Measurements from ENCODE around the gene DHRS3.

The DHRS3 gene

DNA sequence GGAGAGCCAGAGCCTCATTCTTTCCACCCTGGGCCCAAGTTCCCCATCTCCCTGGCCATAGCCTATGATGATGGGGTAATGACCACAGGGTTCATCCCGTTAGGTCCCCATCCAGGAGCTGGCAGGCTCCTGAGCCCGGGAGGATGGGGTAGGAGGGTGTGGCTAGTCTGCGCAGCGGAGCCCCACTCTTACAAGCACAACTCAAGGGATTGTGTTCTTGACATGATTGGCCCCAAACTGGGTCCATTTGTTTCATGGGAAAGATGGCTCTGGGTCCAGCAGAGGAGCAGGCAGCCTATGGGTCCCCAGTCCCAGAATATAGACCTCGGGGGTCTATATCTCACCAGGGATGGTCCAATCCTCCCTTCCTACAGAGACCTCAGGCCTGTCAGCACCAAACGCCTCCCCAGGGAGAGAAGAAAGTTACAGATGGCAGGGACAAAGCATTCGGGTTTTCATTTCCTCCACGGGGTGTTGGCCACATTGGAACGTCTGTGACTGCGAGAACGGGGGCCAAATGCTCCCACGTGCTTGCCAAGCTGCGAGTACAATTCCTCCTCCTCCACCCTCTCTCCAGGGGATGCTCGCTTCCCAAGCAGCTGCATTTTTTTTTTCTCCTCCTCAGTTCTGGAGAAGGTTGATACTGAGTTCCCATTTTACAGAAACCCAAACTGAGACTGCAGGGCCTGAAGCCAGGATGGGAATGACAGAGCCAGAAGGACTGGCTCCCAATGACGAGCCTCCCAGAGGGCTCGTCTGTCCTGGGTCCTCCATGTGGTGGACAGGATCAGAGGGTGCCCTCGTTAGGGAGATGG, 71.0 kb downstream of the DHRS3 start:
- TF ChIP-seq, protein P1, sequence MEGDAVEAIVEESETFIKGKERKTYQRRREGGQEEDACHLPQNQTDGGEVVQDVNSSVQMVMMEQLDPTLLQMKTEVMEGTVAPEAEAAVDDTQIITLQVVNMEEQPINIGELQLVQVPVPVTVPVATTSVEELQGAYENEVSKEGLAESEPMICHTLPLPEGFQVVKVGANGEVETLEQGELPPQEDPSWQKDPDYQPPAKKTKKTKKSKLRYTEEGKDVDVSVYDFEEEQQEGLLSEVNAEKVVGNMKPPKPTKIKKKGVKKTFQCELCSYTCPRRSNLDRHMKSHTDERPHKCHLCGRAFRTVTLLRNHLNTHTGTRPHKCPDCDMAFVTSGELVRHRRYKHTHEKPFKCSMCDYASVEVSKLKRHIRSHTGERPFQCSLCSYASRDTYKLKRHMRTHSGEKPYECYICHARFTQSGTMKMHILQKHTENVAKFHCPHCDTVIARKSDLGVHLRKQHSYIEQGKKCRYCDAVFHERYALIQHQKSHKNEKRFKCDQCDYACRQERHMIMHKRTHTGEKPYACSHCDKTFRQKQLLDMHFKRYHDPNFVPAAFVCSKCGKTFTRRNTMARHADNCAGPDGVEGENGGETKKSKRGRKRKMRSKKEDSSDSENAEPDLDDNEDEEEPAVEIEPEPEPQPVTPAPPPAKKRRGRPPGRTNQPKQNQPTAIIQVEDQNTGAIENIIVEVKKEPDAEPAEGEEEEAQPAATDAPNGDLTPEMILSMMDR (IDR thresholded peaks at IDR 0.05; ENCODE audit: control insufficient read depth, insufficient read depth, low read depth, low read length, missing control alignments): no peak
- no peak for DNase-seq (ENCODE audit: low read depth)
- H3K4me3 ChIP-seq (ENCODE audit: control insufficient read depth, low read depth, low read length): no peak overlapping the region

DNA sequence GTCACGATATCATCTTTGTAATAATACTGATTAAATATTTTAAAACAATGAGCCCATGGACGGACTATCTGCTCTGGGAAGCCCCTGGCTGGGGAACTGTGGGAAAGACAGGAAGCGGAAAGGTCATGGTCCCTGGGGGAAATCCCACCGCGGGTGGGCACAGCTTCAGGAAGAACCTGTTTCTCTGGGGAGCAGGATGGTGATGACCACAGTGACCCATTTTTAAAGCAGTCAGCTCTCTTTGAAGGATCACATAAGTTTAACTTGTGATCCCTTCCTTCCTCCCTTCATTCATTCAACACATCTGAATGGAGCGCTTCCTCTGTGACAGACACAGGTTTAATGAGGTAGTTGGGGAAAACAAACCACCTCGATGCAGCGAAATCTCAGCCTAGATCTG, 73.0 kb downstream of the DHRS3 start:
- no peak overlapping the region for H3K4me3 ChIP-seq (ENCODE audit: control insufficient read depth, low read depth, low read length)
- TF ChIP-seq, protein P1 (IDR thresholded peaks at IDR 0.05; ENCODE audit: control insufficient read depth, insufficient read depth, low read depth, low read length, missing control alignments): no peak
- no peak for DNase-seq (ENCODE audit: low read depth)

- TF ChIP-seq, protein P1 (IDR thresholded peaks at IDR 0.05; ENCODE audit: control insufficient read depth, insufficient read depth, low read depth, low read length, missing control alignments): no peak
- no peak overlapping the region for H3K4me3 ChIP-seq (ENCODE audit: control insufficient read depth, low read depth, low read length)
- DNase-seq (ENCODE audit: low read depth): no peak
Observed at GRCh38 chr1:12544357-12544756, 73.7 kb downstream of the DHRS3 start.

DNA sequence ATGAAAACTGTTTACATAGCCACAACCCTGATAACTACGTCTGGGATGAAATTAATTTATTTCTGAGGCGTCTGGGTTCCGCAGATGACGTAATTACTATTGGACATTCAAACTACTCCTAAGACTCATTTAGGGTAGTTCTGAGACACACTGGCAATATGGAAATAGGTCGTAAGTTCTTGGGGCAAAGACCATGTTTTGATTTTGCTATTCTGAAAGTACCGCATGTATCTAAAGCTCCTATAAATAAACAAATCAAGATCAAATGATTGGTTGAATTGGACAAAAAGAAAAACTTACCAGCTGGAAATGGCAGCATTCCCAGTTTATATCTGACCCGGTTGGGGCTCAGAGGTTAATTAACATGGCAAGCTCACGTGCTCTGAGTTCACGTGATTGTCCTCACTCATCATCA, 74.3 kb downstream of the DHRS3 start:
- TF ChIP-seq, protein P1 (IDR thresholded peaks at IDR 0.05; ENCODE audit: control insufficient read depth, insufficient read depth, low read depth, low read length, missing control alignments): no peak
- no peak overlapping the region for H3K4me3 ChIP-seq (ENCODE audit: control insufficient read depth, low read depth, low read length)
- no peak for DNase-seq (ENCODE audit: low read depth)

DNA sequence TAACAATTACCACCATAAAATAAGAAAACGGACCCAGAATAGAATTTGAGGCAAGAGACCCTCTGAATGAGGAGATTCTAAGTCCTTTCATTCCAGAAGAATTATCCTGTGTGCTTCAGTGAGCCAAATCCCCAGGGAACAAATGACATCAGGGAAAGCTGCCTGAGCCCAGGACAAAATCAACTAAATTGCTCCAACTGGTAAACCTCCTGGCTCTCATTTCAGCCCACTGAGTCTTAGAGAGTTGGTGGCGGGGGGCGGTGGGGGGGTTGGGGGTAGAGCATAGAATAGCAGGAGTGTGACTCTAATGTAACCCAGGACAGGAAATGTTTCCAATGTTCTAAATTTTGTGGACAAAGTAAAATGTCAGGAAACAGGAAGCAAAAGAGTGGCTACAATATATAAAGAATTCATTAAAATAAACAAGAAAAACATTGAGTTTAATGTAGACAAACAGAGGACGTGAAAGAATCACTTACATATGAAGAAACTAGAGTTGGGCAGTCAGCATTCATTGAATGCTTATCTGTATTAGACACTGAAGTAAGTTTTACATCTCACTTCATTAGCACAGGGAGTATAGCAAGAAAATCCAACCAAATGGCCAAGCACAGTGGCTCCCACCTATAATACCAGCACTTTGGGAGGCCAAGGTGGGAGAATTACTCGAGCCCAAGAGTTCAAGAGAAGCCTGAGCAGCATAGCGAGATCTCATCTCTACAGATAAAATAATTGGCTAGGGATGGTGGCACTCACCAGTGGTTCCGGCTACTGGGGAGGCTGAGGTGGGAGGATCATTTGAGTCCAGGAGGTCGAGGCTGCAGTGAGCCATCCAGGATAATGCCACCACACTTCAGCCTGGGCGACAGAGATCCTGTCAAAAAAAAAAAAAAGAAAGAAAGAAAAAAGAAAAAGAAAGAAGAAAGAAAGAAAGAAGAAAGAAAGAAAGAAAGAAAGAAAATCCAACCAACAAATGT, 75.1 kb downstream of the DHRS3 start:
- H3K4me3 ChIP-seq (ENCODE audit: control insufficient read depth, low read depth, low read length): no peak overlapping the region
- TF ChIP-seq, protein P1 (IDR thresholded peaks at IDR 0.05; ENCODE audit: control insufficient read depth, insufficient read depth, low read depth, low read length, missing control alignments): no peak
- no peak for DNase-seq (ENCODE audit: low read depth)

- DNase-seq (ENCODE audit: low read depth): no peak
- no peak overlapping the region for H3K4me3 ChIP-seq (ENCODE audit: control insufficient read depth, low read depth, low read length)
- TF ChIP-seq, protein P1 (IDR thresholded peaks at IDR 0.05; ENCODE audit: control insufficient read depth, insufficient read depth, low read depth, low read length, missing control alignments): no peak
Observed at GRCh38 chr1:12542138-12542465, 75.9 kb downstream of the DHRS3 start.

Measured in AG09309 (cell line).